HG03066 (cell line): ENCODE results near the gene DPYSL3.

Experiments used
- ATAC-seq: cut with Tn5 transposase; IDR thresholded peaks from one replicate; pipeline ENCODE4 v1.9.1; 2021; ENCODE audit warnings: low read depth; ENCODE audit not compliant: unreplicated experiment

Gene DPYSL3

DNA sequence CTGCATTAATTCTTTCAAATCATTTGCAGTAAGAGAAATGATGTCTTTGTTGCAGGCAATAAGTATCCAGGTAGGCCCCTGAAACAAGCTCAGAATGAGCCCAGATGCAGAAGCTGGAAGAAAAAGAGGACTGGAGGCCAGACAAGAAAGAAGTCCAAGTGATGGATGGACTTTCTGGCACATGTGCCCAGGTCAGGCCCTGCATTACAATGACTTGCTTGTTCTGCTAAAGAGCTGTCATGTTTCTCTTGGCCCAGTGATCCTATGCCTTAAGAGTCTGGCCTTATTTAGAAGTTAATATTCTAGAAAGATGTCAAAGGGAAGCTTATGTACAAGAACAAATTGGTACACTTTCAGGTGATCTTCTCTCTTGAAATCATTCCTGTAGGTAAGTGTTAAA is 64.8 kb downstream of the DPYSL3 start:
- no peak for ATAC-seq

DNA sequence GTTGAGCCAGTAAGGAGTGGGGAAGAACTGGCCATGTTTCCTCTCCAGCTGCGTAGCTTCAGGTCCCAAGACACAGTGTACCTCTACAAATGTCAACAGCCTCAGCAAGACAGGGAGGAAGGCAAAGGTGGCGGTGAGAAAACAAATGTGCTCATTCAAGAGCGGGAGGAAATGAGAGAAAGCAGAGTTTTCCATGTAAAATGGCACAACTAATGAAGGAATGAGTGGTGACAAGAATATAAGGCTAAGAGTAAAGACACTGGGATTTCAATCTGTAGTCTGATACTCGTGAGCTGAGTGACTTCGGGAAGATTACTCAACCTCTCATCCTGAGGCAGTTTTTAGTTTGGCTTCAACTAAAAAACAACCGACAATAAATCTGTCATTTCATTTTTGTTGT is 67.6 kb downstream of the DPYSL3 start:
- no peak for ATAC-seq

DNA sequence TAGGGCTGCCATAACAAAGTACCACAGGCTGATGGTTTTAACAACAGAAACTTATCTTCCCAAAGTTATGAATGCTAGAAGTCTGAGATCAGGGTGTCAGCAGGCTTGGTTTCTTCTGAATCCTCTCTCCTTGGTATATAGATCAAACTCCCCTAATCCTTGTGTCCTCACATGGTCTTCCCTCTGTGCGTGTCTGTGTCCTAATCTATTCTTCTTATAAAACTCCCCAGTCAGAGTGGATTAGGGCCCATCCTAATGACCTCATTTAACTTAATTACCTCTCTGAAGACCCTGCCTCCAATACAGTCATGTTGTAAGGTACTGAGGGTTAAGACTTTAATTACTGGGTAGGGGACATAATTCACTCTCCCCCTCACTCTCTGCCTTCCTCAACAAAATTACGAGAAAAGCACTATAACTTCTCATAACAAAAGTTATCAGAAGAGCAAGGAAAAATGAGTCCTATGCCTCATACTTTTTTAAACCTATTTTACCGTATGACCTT is 68.6 kb downstream of the DPYSL3 start:
- ATAC-seq = no peak

DNA sequence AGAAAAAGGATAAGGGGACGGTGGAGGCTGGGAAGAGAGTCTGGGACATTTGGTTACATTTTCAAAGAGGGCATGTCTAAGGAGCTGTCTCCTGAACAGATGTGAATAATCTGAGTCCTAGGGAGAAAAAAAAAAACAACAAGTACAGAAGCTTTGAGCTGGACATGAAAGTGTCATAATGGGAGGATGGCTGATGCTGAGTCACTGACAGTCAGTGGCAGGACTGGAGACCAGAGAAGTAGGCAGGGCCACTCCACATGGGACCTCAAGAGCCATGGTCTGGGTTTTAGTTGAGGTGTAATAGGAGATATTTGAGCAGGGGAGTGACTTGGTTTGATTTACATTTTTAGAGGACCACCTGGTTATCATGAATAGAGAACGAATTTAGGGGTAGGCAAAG is 70.6 kb downstream of the DPYSL3 start:
- ATAC-seq = no peak

DNA sequence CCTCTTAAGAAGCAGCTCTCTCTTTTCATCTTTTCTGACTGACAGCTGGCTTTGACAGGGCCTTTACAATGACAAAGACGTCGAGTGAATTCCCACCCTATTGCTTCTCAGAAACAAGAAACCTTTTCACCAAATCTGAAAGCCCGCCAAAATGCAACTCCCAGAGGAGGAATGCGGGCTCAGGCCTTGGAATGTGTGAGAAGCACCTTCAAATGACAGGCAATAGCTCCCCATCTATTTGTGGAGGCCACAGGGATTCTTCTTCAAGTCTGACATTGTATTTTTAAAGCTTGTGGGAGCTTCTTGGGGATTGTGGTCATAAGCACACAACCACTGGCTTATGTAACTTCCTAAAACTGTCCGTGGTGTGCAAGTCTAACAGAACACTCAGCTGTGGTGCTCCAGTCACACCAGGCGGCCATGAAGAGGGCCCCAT is 72.7 kb downstream of the DPYSL3 start:
- ATAC-seq = no peak

DNA sequence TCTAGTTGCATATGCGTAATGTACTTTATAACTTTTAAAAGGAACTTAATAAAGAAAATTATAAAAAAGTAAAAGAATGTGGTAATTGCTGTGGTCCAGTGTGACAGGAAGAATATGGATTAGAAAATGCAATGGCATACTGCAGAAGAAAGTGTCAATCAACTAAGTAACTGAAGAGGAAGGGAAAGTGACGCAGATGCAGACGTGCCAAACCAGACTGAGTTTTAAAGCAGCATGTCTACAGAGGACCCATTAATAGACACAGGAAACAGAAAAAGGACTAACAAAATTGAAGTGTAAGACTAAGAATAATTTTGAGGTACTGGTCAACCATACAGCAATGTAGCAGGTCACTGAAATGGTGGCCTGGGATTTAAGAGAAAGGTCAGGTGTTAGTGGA is 73.3 kb downstream of the DPYSL3 start:
- ATAC-seq = no peak

DNA sequence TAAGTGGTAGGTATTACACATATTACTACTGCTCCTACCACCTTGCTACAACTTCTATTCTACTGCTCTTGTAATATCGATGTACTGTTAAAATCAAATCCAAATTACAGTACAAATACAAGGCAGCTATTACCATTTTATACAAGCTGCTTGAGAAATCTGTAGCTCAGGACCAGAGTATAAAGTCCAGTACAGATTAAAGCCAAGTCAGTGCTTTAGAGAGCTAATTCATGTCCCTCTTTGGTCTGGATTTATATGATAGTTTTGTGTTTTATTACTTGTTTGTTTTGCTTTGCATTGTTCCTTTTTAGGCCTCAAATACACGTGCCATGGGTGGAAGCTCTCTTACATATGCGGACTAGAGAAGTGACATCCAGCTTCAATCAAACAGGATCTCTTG is 75.8 kb downstream of the DPYSL3 start:
- ATAC-seq = no peak

DNA sequence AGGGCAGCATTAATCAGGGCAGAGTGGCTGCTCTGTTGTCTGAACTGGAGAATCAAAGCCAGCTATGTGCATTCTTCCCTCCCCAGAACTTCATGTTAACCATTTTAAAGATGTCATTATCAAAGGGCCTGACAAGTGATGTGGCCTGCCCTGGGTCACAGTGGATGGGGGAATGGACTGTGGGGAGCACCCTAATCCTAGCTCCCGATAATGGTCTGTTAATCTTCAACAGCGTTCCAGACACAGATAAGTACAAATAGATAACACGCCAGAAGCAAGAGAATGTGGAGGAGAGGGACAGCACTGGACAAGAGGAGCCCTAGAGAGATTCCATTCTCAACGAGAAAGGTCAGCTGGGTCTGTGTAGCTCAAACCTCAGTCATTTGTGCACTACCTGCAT is 77.5 kb downstream of the DPYSL3 start:
- ATAC-seq = no peak

DNA sequence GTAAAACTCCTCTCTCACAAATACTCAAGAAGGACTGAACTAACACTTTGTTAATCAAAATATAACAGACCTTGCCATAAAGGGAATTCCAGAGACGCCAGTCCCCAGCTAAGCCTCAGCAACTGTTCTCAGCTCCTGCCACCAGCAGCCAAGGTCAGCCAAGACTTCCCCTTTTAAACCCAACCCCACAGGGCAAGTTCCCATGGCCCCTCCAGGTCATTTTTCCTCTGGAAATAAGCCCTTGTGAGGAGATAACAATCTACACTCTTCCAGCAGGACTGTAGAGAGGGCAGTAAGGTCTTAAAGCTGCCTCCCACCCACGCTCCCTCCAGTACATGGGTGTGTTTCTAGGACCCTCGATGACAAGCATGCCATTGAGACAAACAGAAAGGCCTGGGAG is 78.3 kb downstream of the DPYSL3 start:
- no peak for ATAC-seq

DNA sequence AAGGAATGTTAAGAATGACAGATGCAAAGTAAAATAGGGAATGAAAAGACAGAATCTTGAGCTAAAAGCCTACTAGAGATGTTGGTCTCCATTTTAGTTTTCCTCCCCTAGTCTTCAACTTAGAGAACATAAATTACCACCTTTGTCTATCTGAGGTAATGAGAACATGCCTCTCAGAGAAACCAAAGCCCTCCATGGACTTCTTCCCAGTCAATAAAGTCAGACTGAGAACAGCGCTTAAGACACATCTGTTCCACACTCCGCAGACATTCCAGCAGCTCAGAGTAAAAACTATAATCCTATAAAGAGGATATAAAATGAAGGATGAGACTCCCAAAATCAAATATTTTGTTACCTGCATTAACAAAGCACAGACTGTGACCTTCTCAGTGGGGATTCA is 79.2 kb downstream of the DPYSL3 start:
- no peak for ATAC-seq

DNA sequence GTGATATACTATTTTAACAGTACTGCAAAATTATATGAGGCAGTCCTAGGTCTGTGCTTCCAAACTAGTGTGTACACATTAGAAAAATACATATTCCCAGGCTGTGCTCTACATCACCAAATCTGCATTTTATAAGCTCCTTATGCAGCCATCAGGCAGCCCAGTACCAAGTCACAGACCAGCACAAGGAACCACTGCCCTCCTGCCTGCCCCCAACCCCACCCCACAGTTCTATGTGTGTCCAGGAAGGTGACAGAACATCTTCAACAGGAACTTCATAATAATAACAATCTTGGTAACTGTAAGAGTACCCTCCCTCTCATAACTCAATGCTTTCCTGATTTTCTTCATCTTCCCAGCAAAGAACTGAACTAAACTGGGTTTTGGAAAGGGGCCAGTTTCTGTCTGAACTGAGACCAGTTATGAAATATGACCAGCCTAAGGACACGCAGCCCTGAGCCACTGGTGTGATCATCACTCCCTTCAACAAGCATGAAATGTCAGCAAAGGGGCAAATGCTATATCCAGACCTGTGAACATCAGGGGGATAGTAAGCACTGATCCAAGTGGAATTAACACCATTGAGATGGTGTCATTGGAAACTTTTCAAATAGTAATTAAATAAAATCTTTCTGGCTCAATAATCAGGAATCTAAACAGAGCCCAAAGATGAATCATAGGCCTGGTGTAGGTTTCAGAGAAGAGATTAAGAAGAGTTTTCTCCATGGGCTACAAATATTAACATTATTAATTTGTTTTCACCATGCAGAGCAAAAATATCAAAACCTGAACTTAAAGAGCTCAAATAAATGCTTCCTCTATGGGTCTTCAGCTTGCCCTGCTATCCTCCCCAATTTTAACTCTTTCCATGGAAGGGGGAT is 82.1 kb downstream of the DPYSL3 start:
- no peak for ATAC-seq

DNA sequence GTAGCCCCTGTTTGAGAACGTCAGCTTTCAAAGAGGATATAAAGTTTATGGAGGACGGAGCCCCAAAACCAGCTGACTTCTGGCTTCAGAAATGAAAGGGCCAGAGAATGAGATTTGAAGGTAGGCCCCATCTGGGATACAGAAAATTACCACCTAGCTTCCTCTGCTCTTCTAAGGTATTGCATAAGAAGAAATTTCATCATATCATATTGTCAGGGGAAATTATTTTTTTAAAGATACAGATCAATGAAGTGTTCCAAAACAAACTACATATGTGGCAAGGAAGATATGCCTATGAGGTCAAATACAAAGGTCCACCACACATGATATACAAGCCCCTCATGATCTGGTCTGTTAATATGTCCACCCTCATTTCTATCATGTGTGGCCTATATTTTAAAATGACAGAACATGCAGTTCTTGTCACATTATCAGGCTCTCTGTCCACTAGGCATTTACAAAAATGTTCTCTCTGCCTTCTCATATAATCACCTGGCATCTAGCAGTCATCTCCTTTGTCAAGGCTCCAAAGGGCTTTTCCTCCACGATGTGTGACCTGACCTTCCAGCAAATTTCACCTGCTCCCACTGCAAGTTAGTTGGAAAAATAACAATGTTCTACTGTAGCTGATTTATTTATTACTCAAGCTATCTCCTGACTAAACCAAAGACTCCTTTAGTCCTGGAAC is 83.1 kb downstream of the DPYSL3 start:
- no peak for ATAC-seq

DNA sequence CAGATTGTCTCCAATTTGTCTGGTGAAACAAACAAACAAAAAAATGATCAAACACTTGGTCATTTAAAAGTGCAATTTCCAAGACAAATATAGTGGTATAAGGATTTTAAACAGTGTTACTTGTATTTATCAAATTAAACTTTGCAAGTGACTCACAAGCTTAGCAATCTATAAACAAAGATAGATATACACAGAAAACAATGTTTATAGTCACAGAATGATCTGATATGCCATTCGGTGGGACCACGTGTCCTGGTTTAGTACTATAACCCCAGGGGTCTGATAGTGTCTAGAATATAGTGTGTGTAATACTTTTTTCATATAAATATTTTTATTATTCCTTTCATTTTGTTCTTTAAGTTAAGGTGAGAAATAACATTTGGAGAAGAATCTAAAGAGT is 91.3 kb downstream of the DPYSL3 start:
- no peak for ATAC-seq

DNA sequence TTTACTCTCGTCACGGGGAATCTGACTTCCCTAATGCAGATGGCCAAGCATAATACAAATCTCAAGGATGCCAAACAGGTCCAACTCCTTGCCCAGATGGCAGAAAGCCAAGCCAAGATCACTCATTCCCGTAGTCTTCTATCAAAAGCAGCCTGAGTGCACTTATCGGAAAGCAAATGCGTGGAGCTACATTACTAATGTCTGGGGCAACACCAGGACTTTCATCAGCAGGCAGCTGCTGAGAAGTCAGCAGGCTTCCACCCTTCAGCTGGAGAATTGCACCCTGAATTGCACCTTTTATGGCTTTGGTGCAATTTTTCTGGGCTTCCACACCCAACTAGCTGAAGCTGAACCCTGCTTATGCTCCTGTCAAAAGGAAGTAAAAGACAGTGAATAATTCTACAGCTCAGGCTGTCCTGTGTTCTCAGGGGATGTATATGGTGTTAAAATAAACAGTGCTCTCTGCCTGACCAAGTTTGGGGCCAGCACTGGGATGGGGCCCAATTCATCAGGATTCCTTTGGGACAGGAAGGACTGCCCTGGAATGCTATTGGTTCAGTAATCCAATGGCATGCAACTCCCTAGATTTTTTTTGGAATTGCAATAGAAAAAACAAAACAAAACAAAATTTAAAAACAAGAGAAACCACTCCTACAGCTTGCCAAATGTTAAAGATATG is 92.6 kb downstream of the DPYSL3 start:
- no peak for ATAC-seq

DNA sequence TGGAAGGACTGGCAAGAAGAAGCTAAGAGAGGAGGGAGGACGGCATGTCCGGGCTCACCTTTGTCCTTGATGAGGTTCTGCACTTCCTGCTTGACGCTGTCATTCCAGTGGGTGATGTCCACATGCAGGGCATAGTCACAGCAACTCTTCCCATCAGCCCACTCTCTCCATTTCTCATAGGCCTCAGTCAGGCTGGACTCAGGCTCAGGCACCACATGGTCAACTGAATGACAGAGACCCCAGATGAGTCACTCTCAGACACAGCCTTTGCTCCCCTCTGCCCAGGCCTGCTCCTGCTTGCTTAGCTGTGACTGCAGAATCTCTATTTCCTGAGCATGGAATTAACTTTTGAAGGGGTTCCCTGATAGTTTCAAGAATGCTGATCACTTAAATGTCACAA is 94.2 kb downstream of the DPYSL3 start:
- ATAC-seq = no peak

DNA sequence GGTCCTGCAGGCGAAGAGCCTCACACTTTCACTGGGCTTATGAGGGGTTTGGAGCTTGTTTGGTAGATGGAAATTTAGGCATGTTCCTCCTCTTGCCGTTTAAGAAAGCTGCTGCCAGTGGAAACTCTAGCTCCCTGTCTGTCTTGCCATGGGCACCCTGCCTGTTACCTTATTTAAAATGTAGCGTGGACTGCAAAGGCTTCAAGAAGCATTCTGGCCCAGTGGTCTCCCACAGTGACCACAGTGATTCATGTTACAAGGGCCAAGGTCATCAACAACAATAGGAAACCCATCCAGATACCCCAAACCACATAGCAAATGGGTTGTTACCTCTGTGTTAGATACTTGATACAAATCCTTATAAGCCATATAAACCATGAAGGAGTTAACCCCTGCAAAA is 96.6 kb downstream of the DPYSL3 start:
- no peak for ATAC-seq

DNA sequence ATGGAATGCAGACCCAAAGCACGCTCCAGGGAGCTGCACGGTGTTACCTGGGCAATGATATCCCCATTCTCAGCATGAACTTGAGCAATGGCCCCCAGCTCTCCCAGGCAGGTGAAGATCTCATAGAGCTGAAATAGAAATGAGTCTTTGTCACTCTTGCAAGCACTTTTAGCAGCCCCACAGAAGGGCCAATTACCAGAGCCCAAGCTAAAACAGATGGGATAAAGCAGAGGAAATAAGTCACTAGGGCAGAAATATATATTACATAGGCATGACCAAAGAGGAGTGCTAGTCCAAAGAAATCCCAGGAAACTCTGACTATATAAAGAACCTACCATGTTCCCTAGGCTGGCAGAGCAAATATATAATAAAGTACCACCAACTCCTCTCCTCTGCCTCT is 97.3 kb downstream of the DPYSL3 start:
- no peak for ATAC-seq

DNA sequence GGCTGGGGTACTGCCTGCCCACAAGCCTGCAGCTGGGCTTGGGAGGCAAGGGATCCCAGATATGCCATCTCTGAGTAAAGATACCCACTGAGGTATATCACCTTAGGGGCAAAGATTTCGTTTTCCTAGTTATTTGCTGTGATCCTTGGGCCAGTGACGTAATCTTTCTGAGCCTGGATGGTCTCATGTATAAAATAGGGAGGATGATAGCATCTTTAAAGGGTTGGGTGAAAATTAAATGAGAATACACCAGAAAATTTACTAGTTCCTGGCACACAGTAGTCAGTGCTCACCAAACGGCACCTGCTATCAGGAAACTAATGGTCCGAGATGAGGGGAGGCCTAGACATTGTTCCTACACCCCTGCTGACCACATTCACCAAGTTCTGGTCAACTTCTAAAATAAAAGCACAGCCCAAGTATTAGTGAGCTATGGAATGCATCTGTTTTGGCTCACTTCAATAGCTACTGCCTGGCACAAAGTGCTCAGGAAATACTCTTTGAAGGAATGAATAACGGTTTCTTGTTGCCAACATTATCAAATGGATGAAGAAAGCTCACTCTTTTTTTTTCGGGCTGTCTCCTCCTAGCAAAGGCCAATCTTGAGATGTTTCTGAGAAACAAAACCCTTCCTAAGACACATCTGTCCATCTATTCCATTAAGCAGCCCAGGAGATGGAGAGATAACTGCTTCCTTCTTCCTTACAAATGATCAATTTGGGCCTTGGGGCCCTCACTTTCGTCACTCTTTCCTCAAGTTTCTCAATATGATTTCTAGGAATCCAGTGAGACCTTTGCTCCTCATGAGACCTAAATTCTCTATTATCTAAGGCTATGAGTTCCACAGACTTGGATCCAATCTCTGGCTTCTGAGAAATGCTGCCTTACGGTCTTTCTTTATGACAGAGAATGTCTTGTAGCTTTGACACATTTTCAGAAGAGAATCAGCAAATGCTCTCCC is 98.2 kb downstream of the DPYSL3 start:
- ATAC-seq = no peak

DNA sequence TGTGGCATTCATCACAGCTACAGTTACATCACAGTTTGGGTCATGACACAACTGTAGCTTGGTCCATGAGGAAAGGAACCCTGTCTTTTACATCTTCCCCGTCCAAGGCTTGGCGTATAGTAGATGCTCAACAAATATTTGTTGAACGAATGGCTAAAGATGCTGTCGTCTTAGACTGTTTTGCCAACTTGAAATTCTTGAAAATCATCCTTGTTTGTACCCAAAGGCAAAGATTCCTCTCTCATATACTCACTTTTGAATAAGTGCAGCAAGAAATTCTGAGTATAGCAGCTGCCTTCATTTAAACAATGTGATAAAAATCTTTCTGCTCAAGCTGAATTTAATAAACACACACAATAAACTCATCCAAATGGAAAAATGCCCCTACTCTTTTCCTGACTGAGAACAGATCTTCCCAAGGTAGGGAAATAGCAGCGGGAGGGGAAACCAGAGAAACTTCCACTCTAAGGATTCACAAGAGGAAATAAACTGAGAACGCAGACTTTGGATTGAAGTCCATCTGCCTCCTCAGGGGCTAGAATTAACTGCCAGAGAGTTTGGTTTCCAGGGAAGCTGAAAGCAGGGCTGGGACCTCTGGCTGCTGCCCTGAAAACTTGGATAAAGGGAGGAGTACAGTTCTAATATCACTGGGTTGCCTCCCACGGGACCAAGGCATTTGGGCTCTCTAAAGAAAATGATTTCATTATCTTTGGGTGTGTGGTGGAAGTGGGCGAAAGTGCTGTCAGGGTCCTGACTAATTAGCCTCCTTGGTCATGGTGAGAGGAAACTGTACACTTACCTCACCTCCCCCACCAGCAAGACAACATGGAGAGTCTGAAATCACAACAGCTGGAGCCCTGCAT is 99.1 kb downstream of the DPYSL3 start:
- no peak for ATAC-seq
